Ovary (tissue), 3 donors: ENCODE data around the gene FOXRED1.

ENCODE experiments used
- CTCF ChIP-seq, 3 donors: fragments of 450-650 bp in 2 of 3; fragments of 200-600 bp in 1 of 3; IDR thresholded peaks; one replicate each; pipeline versions ENCODE4 v1.5.1 to v1.8.0; 2016 to 2022; ENCODE audit warnings: antibody characterized with exemption in 3 of 3, mild to moderate bottlenecking in 1 of 3
- EP300 ChIP-seq: sonication (generic); formaldehyde crosslinking; IDR thresholded peaks from one replicate; pipeline ENCODE4 v1.6.1; 2017; ENCODE audit warnings: antibody characterized with exemption
- POLR2A ChIP-seq: fragments of 450-650 bp; IDR thresholded peaks from one replicate; pipeline ENCODE4 v1.6.1; 2017; ENCODE audit warnings: antibody characterized with exemption, mild to moderate bottlenecking, moderate library complexity
- donor health status: DM: no; HTN: no; CAD: no.

- TF ChIP-seq CTCF (IDR thresholded peaks at IDR 0.05) = no peak
- no peak for TF ChIP-seq POLR2A
- TF ChIP-seq EP300 = no peak
Measured at GRCh38 chr11:126224647-126225294, 44.2 kb upstream of the FOXRED1 start.
